ENCODE measurements around the gene ANTKMT.
"Not testable (repeated sequence)": the region's sequence is repeated elsewhere in the genome, so short reads cannot be mapped to it uniquely, and the experiment has no call there.

The ANTKMT gene

DNA sequence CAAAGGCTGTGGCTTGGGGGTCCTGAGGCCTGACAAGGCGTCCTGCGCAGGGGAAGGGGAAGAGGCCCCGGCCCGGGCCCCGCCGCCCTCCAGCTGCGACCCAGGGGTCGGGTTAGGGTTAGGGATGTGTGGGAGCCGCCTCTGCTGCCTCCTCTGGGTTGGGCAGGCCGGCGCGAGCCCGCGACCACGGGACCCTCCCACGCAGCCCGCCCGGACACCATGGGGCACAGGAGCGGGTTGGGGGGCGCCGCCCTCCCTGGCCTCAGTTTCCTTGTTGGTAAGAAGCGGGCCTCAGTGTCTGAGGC is 19.5 kb downstream of the ANTKMT start:
- H3K4me3 ChIP-seq (ENCODE audit: low read depth, low read length): peak overlapping the region; percentile 67

DNA sequence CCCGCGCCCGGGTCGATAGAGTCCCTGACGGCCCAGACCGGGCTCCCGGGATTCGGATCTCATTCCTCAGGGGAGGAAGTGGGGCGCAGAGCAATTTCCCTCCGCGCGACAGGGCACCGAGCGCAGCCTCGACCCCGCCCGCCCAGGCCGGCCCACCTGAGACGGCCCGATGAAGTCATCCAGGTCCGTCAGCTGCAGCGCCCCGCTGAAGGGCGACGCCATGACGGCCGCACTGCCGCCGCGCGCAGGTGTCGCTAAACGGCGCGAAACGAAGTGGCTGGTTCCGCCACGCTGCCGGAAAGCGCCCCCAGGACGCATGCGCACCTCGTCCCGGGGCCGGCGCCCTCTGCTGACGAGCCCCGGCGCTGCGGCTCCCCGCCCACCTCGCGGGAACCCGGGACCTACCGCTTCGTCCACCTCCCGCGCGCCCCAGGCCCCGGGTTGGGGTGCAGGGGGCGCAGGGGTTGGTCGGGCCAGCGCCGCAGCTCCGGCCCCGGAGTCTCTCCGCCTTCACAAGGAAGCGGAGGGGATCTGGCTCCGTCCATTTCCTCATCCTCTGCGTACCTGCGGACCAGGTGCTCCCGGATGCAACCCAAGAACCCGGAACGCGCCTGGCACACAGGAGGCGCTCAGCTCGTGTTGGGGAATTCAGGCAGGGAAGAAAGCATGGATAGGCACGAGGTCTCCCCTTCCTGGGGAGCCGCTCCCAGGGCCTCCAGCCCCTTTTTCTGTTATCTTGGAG is 20.0 kb downstream of the ANTKMT start, which contains the start of gene CIAO3:
Gene CIAO3, minus strand, starts transcription at position 234 of the 742 bp plus-strand sequence. Its CDS starts 12 bp downstream, at position 222.
- peak within 1 kb of the TSS; percentile 67 for H3K4me3 ChIP-seq (ENCODE audit: low read depth, low read length)

DNA sequence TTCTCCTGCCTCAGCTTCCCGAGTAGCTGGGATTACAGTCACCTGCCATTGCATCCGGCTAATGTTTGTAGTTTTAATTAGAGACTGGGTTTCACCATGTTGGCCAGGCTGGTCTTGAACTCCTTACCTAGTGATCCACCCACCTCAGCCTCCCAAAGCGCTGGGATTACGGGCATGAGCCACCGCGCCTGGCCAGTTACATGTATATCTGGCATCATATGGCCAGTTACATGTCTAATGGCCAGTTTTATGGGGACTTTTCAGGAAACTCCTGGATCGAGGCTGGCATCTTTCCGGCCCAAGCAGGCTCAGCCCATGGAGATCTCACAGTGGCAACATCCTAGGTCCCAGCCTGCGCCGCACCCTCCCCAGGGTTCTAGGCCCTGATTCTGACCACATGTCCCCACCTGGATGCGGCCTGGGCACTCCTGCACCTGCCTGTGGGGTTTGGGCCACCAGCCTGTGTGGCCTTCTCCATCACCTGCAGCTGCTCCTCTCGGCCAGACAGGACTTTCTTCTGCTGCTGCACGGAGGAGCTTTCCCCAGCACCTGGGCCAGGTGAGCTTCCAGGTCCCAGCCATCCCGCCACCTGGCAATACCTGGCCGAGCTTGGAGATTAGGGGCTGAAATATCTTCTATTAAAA is 21.2 kb downstream of the ANTKMT start:
- H3K4me3 ChIP-seq (ENCODE audit: low read depth, low read length): no peak overlapping the region

GRCh38 chr16:742894-743293 is 21.9 kb downstream of the ANTKMT start:
- not testable (repeated sequence) for H3K4me3 ChIP-seq (ENCODE audit: low read depth, low read length)

DNA sequence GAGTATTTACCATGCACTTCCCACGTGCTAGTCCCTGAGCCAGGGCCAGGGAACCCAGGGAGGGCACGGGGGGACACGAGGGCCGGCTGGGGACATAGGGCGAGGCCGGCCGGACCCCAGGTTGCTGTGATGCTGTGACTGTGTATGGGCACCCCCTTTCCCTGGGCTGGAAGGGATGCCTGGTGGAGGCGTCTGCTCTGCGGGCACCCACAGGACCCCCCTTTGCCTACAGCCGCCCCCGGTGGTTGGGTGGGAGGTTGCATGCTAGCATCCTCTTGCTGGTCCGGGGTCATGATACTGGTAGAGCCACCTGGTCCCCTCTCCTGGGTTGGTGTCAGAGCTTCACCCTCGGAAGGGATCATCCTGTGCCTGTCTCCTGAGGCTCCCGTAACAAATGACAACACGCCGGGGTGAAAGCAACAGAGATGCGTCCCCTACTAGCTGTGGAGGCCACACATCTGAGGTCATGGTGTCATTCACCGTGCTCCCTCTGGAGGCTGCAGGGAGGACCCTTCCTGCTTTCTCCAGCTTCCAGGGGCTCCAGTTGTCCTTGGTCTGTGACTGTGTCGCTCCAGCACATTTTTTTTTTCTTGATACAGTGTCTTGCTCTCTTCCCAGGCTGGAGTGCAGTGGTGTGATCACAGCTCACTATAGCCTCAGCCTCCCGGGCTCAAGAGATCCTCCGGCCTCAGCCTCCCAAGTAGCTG is 23.0 kb downstream of the ANTKMT start:
- H3K4me3 ChIP-seq (ENCODE audit: low read depth, low read length): no peak overlapping the region

DNA sequence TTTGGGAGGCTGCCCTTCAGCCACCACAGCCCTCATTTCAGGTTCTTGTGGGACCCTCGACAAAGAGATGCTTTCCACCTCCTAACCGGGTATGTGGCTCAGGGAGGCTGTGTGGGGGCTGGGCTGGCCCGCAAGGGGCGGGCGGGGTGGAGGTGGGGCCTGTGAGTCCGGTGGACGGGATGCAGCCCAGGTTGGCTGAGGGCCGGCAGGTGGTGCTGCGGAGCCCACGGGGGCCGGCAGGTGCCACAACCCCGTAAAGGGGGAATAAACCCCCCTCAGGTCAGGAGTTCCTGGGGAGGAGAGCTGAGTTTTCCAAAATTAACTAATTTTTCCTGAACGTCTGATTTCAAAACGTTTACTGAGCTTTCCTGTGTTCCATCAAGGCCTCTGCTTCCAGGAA is 24.8 kb downstream of the ANTKMT start:
- no peak overlapping the region for H3K4me3 ChIP-seq (ENCODE audit: low read depth, low read length)

- H3K4me3 ChIP-seq (ENCODE audit: low read depth, low read length): no peak overlapping the region
Observed at GRCh38 chr16:746637-747036, 25.7 kb downstream of the ANTKMT start.

GRCh38 chr16:747978-748746 is 27.2 kb downstream of the ANTKMT start:
- H3K4me3 ChIP-seq (ENCODE audit: low read depth, low read length): no peak overlapping the region

- H3K4me3 ChIP-seq (ENCODE audit: low read depth, low read length): no peak overlapping the region
Observed at GRCh38 chr16:749010-749409, 28.1 kb downstream of the ANTKMT start.

- no peak overlapping the region for H3K4me3 ChIP-seq (ENCODE audit: low read depth, low read length)
Observed at GRCh38 chr16:750485-750884, 29.5 kb downstream of the ANTKMT start.

GRCh38 chr16:751152-752006 is 30.4 kb downstream of the ANTKMT start:
- no peak overlapping the region for H3K4me3 ChIP-seq (ENCODE audit: low read depth, low read length)

DNA sequence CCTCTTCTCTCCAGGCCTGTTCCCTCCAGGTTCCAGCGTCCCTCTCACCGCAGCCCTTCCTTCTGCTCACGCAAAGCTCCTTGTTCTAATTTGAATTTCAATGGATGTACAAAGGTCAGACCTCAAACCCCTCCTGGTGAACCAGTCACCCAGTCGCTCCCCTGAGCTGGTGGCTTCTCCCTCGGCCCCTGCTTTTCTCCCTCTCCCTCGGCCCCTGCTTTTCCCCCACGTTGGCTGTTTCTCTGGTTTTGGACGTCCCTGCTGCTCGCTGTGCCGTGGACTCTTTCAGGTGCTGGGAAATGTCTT is 31.0 kb downstream of the ANTKMT start:
- no peak overlapping the region for H3K4me3 ChIP-seq (ENCODE audit: low read depth, low read length)

GRCh38 chr16:754121-754607 is 33.2 kb downstream of the ANTKMT start:
- H3K4me3 ChIP-seq (ENCODE audit: low read depth, low read length): not testable (repeated sequence)

DNA sequence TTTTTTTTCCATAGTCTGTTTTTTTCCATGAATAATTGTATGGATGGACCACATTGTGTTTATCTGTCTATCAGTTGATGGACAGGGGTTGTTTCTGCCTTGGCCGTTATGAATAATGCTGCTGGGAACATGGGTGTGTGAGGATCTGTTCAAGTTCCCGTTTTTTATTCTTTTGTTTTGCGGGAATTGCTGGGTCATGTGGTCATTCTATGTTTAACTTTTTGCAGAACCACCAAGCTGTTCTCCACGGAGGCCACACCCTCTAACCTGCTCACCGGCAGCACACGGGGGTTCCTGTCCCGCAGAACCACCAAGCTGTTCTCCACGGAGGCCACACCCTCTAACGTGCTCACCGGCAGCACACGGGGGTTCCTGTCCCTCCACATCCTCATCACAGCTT is 33.7 kb downstream of the ANTKMT start:
- H3K4me3 ChIP-seq (ENCODE audit: low read depth, low read length): no peak overlapping the region

GRCh38 chr16:756428-756827 is 35.5 kb downstream of the ANTKMT start:
- H3K4me3 ChIP-seq (ENCODE audit: low read depth, low read length): no peak overlapping the region

DNA sequence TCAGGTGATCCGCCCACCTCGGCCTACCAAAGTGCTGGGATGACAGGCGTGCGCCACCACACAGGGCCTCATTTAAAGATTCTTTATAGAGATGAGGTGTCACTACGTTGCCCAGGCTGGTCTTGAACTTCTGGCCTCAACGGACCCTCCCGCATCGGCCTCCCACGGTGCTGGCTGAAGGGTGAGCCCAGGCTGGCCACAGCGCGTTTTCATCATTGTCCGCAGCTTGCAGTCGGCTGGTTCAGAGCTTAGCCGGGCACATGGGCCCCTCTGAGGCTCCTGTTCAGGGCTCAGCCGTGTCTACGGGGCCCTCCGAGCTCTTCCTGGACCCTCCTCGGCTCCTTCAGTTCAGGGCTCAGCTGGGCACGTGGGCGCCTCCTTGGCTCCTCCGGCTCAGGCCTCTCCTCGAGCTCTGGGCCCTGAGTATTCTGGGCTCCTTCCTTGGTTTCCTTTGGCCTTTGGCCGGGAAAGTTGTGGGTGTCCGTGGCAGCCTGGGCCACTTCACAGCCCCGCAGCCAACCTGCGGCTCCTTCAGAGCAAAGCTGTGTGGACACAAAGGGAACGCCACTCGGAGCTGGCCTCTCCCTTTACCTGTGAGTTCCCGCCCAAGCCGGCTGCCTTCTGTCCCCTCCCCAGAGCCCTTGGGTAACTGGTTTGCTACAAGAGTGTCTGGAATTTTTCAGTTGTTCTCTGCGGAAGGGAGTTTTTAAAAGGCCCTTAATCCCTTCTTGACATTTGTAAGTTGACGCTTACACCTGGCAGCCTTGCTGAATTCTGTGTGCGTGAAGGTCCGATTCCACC is 38.4 kb downstream of the ANTKMT start:
- H3K4me3 ChIP-seq (ENCODE audit: low read depth, low read length): no peak overlapping the region

GRCh38 chr16:760065-760464 is 39.1 kb downstream of the ANTKMT start:
- H3K4me3 ChIP-seq (ENCODE audit: low read depth, low read length): no peak overlapping the region

- no peak within 1 kb of the TSS for H3K4me3 ChIP-seq (ENCODE audit: low read depth, low read length)
Observed at GRCh38 chr16:760545-761343, 39.8 kb downstream of the ANTKMT start, which contains the start of gene MSLN. TSS of gene MSLN (plus strand) at chr16:760734. CDS start at chr16:762681, 1,947 bp downstream.

Measured in iPS-11a (cell line).